ENCODE data around the gene LHX8.
"Not testable (repeated sequence)": the region's sequence is repeated elsewhere in the genome, so short reads cannot be mapped to it uniquely, and the experiment has no call there.

LHX8 gene

GRCh38 chr1:75133750-75134646, at the start of gene LHX8:
Gene LHX8, plus strand, starts transcription at chr1:75134388. Its CDS starts 2,227 bp downstream, at chr1:75136615.
- DNase-seq = no peak

GRCh38 chr1:75085931-75086330, 48.3 kb upstream of the LHX8 start:
- no peak for DNase-seq

- peak; percentile 33 for DNase-seq
Measured at GRCh38 chr1:75087278-75087677, 46.9 kb upstream of the LHX8 start.

GRCh38 chr1:75092141-75092540, 42.0 kb upstream of the LHX8 start:
- no peak for DNase-seq

GRCh38 chr1:75097654-75098053, 36.5 kb upstream of the LHX8 start:
- DNase-seq = peak; percentile 46

- no peak for DNase-seq
Measured at GRCh38 chr1:75099581-75099980, 34.6 kb upstream of the LHX8 start.

- no peak for DNase-seq
Measured at GRCh38 chr1:75100481-75101092, 33.6 kb upstream of the LHX8 start.

- DNase-seq = not testable (repeated sequence)
Measured at GRCh38 chr1:75112362-75112951, 21.7 kb upstream of the LHX8 start.

GRCh38 chr1:75115654-75116053, 18.5 kb upstream of the LHX8 start:
- DNase-seq = no peak

GRCh38 chr1:75123756-75124155, 10.4 kb upstream of the LHX8 start:
- DNase-seq = no peak

- DNase-seq = no peak
Measured at GRCh38 chr1:75124510-75124909, 9.7 kb upstream of the LHX8 start.

GRCh38 chr1:75125161-75125726, 8.9 kb upstream of the LHX8 start:
- no peak for DNase-seq

- no peak for DNase-seq
Measured at GRCh38 chr1:75126611-75127101, 7.5 kb upstream of the LHX8 start.

GRCh38 chr1:75127916-75128717, 6.1 kb upstream of the LHX8 start:
- no peak for DNase-seq

- DNase-seq = no peak
Measured at GRCh38 chr1:75129660-75129982, 4.6 kb upstream of the LHX8 start.

GRCh38 chr1:75129983-75130789, 4.0 kb upstream of the LHX8 start:
- DNase-seq = no peak

- DNase-seq = no peak
Measured at GRCh38 chr1:75130865-75131564, 3.2 kb upstream of the LHX8 start.

GRCh38 chr1:75131565-75132241, 2.5 kb upstream of the LHX8 start:
- no peak for DNase-seq

- DNase-seq = no peak
Measured at GRCh38 chr1:75132242-75132811, 1.9 kb upstream of the LHX8 start.

Data from fibroblast of upper back skin (primary cell).